A549 (cell line): ENCODE results near the gene PEX10. TPM values are rescaled to one million over a fixed set of nuclear protein-coding genes. Genes with fewer than 3 reads are reported as not detected.
A peak's percentile ranks its signal among the peaks of the same experiment; 100 is the strongest.
"Not testable (repeated sequence)": the region's sequence is repeated elsewhere in the genome, so short reads cannot be mapped to it uniquely, and the experiment has no call there.

Experiments used
- ATAC-seq, 2 experiments: fragments of 200-7000 bp in 1 of 2; fragments of >200 bp in 1 of 2; cut with Nextera tagmentation in 1 of 2; cut with Tn5 transposase in 1 of 2; 3 replicates each; pipeline versions ENCODE4 v1.8.0 to v1.9.1; 2018 to 2020; ENCODE audit warnings: mild to moderate bottlenecking in 1 of 2, moderate library complexity in 1 of 2
- CTCF ChIA-PET: fragments of 300-600 bp; sonication (Branson Sonifier 250); formaldehyde crosslinking; extraction: SDS; loops from one replicate; lab custom pipeline; 2021; ENCODE audit warnings: antibody characterized with exemption, inconsistent platforms; lab: Yijun Ruan, JAX
- POLR2A ChIA-PET: fragments of 350-600 bp; formaldehyde crosslinking; extraction: SDS; loops from one replicate; lab custom pipeline; 2021; ENCODE audit warnings: antibody characterized with exemption, inconsistent platforms; lab: Yijun Ruan, JAX
- DNase-seq, 2 experiments: peaks; one replicate each; pipeline versions ENCODE4 v3.0.0 to v3.0.0-alpha.2; 2011 to 2016; ENCODE audit warnings: low read depth in 1 of 2, low spot score in 1 of 2
- FAIRE-seq: peaks from 2 replicates; lab custom pipeline; 2011; peaks lifted over from hg19 to GRCh38; lab: Jason Lieb, UNC
- H3K27ac ChIP-seq, 2 experiments: fragments of >200 bp; sonication (Bioruptor Twin); formaldehyde crosslinking; 3 replicates each; pipeline ENCODE4 v1.5.1; 2016 to 2017
- H3K4me1 ChIP-seq: fragments of >200 bp; sonication (Bioruptor Twin); formaldehyde crosslinking; 3 replicates; pipeline ENCODE4 v1.6.1; 2016
- H3K4me2 ChIP-seq: fragments of >200 bp; sonication (Bioruptor Twin); formaldehyde crosslinking; 3 replicates; pipeline ENCODE4 v1.6.1; 2016
- H3K4me3 ChIP-seq: fragments of >200 bp; sonication (Bioruptor Twin); formaldehyde crosslinking; 3 replicates; pipeline ENCODE4 v1.5.1; 2016
- H3K9me3 ChIP-seq: fragments of >200 bp; sonication (Bioruptor Twin); formaldehyde crosslinking; 3 replicates; pipeline ENCODE4 v1.6.1; 2016
- BHLHE40 ChIP-seq: IDR thresholded peaks from 2 replicates; pipeline ENCODE4 v1.6.1; 2012; ENCODE audit warnings: low read depth, low read length, inconsistent platforms
- CBX2 ChIP-seq: fragments of 200-600 bp; sonication (generic); IDR thresholded peaks from 2 replicates; pipeline ENCODE4 v1.6.1; 2016; ENCODE audit warnings: low read depth, mild to moderate bottlenecking, borderline replicate concordance
- CEBPB ChIP-seq, 2 experiments: fragments of >200 bp in 1 of 2; sonication (Bioruptor Twin) in 1 of 2; formaldehyde crosslinking in 1 of 2; IDR thresholded peaks; 2 replicates each; pipeline ENCODE4 v1.6.1; 2012 to 2016
- CHD2 ChIP-seq: fragments of 150-350 bp; IDR thresholded peaks from 2 replicates; pipeline ENCODE4 v1.6.1; 2014; ENCODE audit warnings: low read length; ENCODE audit not compliant: partially characterized antibody
- CHD4 ChIP-seq: fragments of 200-600 bp; sonication (generic); IDR thresholded peaks from 2 replicates; pipeline ENCODE4 v1.6.1; 2016; ENCODE audit warnings: antibody characterized with exemption, mild to moderate bottlenecking, borderline replicate concordance
- CTCF ChIP-seq: fragments of >200 bp; sonication (Bioruptor Twin); formaldehyde crosslinking; IDR thresholded peaks from 3 replicates; pipeline ENCODE4 v1.5.1; 2016
- EHF ChIP-seq: fragments of 250-450 bp; sonication (Bioruptor Pico); IDR thresholded peaks from 2 replicates; pipeline ENCODE4 v1.5.0; 2020; ENCODE audit warnings: mild to moderate bottlenecking
- EP300 ChIP-seq, 2 experiments: fragments of >200 bp; sonication (Bioruptor Twin); formaldehyde crosslinking; IDR thresholded peaks; 2 replicates in 1 of 2; 3 replicates in 1 of 2; pipeline ENCODE4 v1.6.1; 2016 to 2017
- ESRRA ChIP-seq: fragments of 150-350 bp; IDR thresholded peaks from 2 replicates; pipeline ENCODE4 v1.6.1; 2014; ENCODE audit warnings: mild to moderate bottlenecking, low read length, borderline replicate concordance
- JUNB ChIP-seq: fragments of >200 bp; sonication (Bioruptor Twin); formaldehyde crosslinking; IDR thresholded peaks from 2 replicates; pipeline ENCODE4 v1.6.1; 2016
- KDM1A ChIP-seq: fragments of 200-600 bp; sonication (generic); IDR thresholded peaks from 2 replicates; pipeline ENCODE4 v1.6.1; 2016; ENCODE audit warnings: low read depth, mild to moderate bottlenecking
- MYC ChIP-seq: IDR thresholded peaks from 2 replicates; pipeline ENCODE4 v1.6.1; 2012; ENCODE audit warnings: mild to moderate bottlenecking, inconsistent platforms, low read length, improper control_type of control experiment, borderline replicate concordance
- NFE2L2 ChIP-seq: fragments of 150-350 bp; conservative IDR thresholded peaks from 2 replicates; pipeline ENCODE4 v1.6.1; 2014; ENCODE audit warnings: low read length
- NPAS2 ChIP-seq: fragments of 250-450 bp; sonication (Bioruptor Pico); IDR thresholded peaks from 2 replicates; pipeline ENCODE4 v1.8.0; 2022; ENCODE audit warnings: mild to moderate bottlenecking, moderate library complexity, borderline replicate concordance
- NR3C1 ChIP-seq: fragments of >200 bp; sonication (Bioruptor Twin); formaldehyde crosslinking; IDR thresholded peaks from 3 replicates; pipeline ENCODE4 v1.6.1; 2017
- PHF8 ChIP-seq: fragments of 200-600 bp; sonication (generic); IDR thresholded peaks from 2 replicates; pipeline ENCODE4 v1.6.1; 2016; ENCODE audit warnings: low read depth, mild to moderate bottlenecking, antibody characterized with exemption, moderate library complexity, borderline replicate concordance
- POLR2A ChIP-seq: IDR thresholded peaks from 2 replicates; pipeline ENCODE4 v1.6.1; 2012; ENCODE audit warnings: mild to moderate bottlenecking, low read length
- RAD21 ChIP-seq, 2 experiments: fragments of >200 bp in 1 of 2; sonication (Bioruptor Twin) in 1 of 2; formaldehyde crosslinking in 1 of 2; IDR thresholded peaks in 1 of 2; conservative IDR thresholded peaks in 1 of 2; 2 replicates in 1 of 2; 3 replicates in 1 of 2; pipeline ENCODE4 v1.6.1; 2012 to 2018; ENCODE audit warnings: inconsistent platforms in 1 of 2
- RCOR1 ChIP-seq: fragments of 150-350 bp; IDR thresholded peaks from 2 replicates; pipeline ENCODE4 v1.6.1; 2014; ENCODE audit warnings: antibody characterized with exemption, low read length, low read depth
- RFX5 ChIP-seq: fragments of 450-650 bp; IDR thresholded peaks from 2 replicates; pipeline ENCODE4 v1.7.1; 2014; ENCODE audit warnings: antibody characterized with exemption, mild to moderate bottlenecking, moderate library complexity
- SMC3 ChIP-seq: fragments of >200 bp; sonication (Bioruptor Twin); formaldehyde crosslinking; IDR thresholded peaks from 3 replicates; pipeline ENCODE4 v1.6.1; 2018; ENCODE audit warnings: inconsistent platforms
- SREBF2 ChIP-seq: fragments of 450-650 bp; IDR thresholded peaks from 2 replicates; pipeline ENCODE4 v1.6.1; 2014; ENCODE audit warnings: mild to moderate bottlenecking, moderate library complexity
- TFCP2L1 ChIP-seq: fragments of 250-450 bp; sonication (Bioruptor Pico); IDR thresholded peaks from 2 replicates; pipeline ENCODE4 v1.5.0; 2021; ENCODE audit warnings: mild to moderate bottlenecking
- ZNF302 ChIP-seq: fragments of 250-450 bp; sonication (Bioruptor Pico); IDR thresholded peaks from 2 replicates; pipeline ENCODE4 v1.9.0; 2021; ENCODE audit warnings: inconsistent platforms, mild to moderate bottlenecking, moderate library complexity
- WGBS: methylation state at CpG from one replicate; pipeline ENCODE4 v1.1.6; 2017; ENCODE audit errors: missing lambda C conversion rate; 5-methylcytosine and 5-hydroxymethylcytosine counted together
- polyA plus RNA-seq, 4 experiments: library from polyadenylated mRNA; depleted of rRNA in 3 of 4; stranded (reverse); fragments of >200 nt; fragmentation: RNase III in 1 of 4; extraction: RNeasy Plus Mini Kit Qiagen cat#74134 plus additional on column Dnase treatment in 1 of 4; gene quantifications; 2 replicates in 3 of 4; 3 replicates in 1 of 4; pipeline ENCODE4 v1.2.3, GENCODE V29; 2011 to 2017
- TF ChIP-seq, protein P1 (sequence below): fragments of >200 bp; sonication (Bioruptor Twin); formaldehyde crosslinking; IDR thresholded peaks from 2 replicates; pipeline ENCODE4 v1.6.1; 2016

The PEX10 gene
- polyA plus RNA-seq, 2 of the 4 experiments (the other 2 are of a cell fraction): 12.3 to 20.2 TPM

DNA sequence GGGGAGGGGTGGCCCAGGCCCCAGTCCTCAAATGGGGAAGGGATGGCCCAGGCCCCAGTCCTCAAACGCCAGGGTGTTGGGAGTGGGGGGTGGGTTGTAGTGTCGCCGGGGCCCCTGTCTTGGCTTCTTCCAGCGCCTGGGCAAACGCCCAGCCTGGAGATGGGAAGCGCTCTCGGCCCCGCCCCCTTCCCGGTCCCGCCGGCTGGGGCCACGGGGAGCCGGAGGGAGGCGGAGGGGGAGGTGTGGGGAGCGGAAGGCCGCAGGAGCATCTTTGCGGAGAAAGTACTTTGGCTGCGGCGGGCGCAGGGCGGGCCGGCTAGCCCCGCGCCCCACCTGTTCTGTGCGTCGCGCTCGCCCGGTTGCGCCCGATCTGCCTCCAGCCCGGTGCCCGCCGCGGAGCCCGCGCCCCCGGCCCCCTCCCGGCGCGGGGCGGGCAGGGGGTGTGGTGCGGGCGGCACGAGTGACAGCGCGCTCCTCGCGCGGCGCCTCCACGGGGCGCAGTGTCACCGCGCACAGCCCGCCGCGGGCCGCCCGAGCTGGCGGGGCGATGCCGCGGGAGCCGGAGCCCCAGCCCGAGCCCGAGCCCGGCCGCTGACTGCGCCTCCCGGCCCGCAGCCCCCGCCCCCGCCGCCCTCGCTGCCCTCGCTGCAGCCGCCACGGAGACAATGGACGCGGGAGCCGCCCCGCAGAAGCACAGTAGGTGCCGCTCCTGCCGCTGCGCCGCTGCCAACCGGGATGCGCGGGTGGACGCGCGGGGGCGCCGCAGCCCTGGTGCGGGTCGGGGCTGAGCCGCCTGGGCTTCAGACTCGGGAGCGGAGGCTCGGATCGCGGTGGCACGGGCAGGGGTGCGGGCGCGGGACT, 31.1 kb upstream of the PEX10 start:
- WGBS: 0% methylated on average over 4 of the region's 107 CpGs
- ChIA-PET POLR2A (interaction anchor here (0.6 kb wide), 1 partner anchor 34 kb away, joined by 5 read pairs; no protein-coding TSS in a partner anchor), CTCF (interaction anchor here (0.9 to 6.8 kb wide), 18 partner anchors 9 to 103 kb away, joined by 3 to 51 read pairs (median 4); no protein-coding TSS in a partner anchor)
- Histone ChIP-seq H3K4me2 (peak overlapping the region; percentile 93), H3K4me3 (peak overlapping the region; percentile 44), H3K27ac (peak overlapping the region in 1 of 2 experiments; percentile 51; a peak in 3 of 6 replicates), H3K9me3 (no peaks in the 10 kb centered on the region), H3K4me1 (peaks cover 27% of the 10 kb centered on the region)
- ATAC-seq (peak in 1 of 2 experiments; percentile 43; a peak in 3 of 6 replicates), DNase-seq (no peak), FAIRE-seq (no peak)
- TF ChIP-seq RAD21 (conservative IDR thresholded peaks at IDR 0.05 in 1 of 2, IDR thresholded peaks at IDR 0.05 in 1 of 2) (peak; percentile 47 to 66), EP300 (IDR thresholded peaks at IDR 0.05) (no peak), CBX2 (no peak), POLR2A (no peak), SMC3 (peak; percentile 65), CTCF (peak; percentile 44)
- TF ChIP-seq, protein P1, sequence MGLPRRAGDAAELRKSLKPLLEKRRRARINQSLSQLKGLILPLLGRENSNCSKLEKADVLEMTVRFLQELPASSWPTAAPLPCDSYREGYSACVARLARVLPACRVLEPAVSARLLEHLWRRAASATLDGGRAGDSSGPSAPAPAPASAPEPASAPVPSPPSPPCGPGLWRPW: no peak

DNA sequence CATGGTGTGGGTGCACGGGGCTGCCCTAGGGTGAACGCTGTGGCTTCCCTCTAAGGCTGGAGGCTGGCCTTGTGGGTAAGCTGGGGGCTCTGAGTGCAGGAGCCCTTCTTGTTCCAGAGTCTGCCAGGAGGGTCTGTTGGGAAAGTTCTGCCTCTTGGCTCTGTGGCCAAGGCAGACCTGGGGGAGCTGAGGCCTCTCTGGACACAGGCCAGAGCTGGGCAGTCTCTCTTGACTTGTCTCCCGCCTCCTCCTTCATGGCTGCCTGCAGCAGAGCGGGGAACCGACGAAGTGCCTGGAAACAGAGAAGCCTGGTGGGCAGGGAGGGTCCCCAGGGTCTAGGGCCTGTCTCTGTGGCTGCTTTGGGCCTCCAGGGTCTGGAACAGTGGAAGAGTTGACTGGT, 30.3 kb upstream of the PEX10 start:
- DNase-seq (no peak), ATAC-seq (no peak), FAIRE-seq (no peak)
- TF ChIP-seq NPAS2 (CRISPR knock-in tag) (no peak), ZNF302 (CRISPR knock-in tag) (no peak), POLR2A (no peak), SREBF2 (no peak), KDM1A (no peak), RAD21 (conservative IDR thresholded peaks at IDR 0.05 in 1 of 2, IDR thresholded peaks at IDR 0.05 in 1 of 2) (no peak), RFX5 (no peak), TFCP2L1 (no peak), NFE2L2 (no peak), RCOR1 (no peak)
- H3K4me2 ChIP-seq: no peak overlapping the region; the same call in 2 of the 3 replicates
- peaks cover 19% of the 10 kb centered on the region for H3K4me1 ChIP-seq
- WGBS: no CpG with 5 or more reads among the region's 6 CpGs
- ChIA-PET POLR2A (no interaction called here), CTCF (interaction anchor here (0.7 to 6.8 kb wide), 5 partner anchors 13 to 104 kb away, joined by 3 to 51 read pairs (median 3); no protein-coding TSS in a partner anchor)
- no peak overlapping the region for H3K4me3 ChIP-seq
- no peaks in the 10 kb centered on the region for H3K9me3 ChIP-seq
- H3K27ac ChIP-seq: no peak overlapping the region

DNA sequence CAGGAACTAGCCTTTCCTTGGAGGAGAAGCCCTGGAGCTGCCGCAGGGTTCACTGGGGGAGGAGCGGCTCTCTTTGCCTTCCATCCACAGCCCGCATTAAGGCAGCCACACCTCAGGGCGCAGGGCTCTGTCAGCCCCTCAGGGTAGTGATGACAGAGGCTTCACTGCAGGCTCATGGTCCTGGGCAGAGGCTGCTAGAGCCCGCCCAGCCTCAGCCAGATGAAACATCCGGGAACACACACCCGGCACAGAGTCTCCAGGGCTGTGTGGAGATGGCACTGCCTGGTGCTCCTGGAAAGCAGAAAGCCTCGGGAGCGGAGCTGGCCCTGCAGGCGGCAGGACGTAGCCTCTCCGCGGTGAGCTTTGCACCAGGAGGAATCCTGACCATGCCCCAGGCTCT, 29.4 kb upstream of the PEX10 start:
- WGBS: 58% methylated on average over 8 of the region's 13 CpGs
- H3K9me3 ChIP-seq: no peaks in the 10 kb centered on the region
- H3K27ac ChIP-seq: no peak overlapping the region
- ATAC-seq: no peak
- CTCF ChIA-PET: interaction anchor here (1.4 to 6.8 kb wide), 4 partner anchors 12 to 105 kb away, joined by 3 to 51 read pairs (median 4); no protein-coding TSS in a partner anchor
- no peak for DNase-seq
- H3K4me3 ChIP-seq: no peak overlapping the region
- TF ChIP-seq CHD2: no peak
- no peak for TF ChIP-seq JUNB
- no peak for TF ChIP-seq BHLHE40
- no peak for TF ChIP-seq CHD4
- no peak for TF ChIP-seq EP300 (IDR thresholded peaks at IDR 0.05)
- TF ChIP-seq PHF8: no peak
- no peak for TF ChIP-seq CBX2
- TF ChIP-seq MYC: no peak
- no peak for TF ChIP-seq CEBPB (IDR thresholded peaks at IDR 0.05)
- no peak for TF ChIP-seq EHF (CRISPR knock-in tag)
- no peak for TF ChIP-seq NR3C1
- TF ChIP-seq RAD21 (conservative IDR thresholded peaks at IDR 0.05 in 1 of 2, IDR thresholded peaks at IDR 0.05 in 1 of 2): no peak
- no peak for TF ChIP-seq ESRRA
- no peak for TF ChIP-seq CTCF
- FAIRE-seq: no peak
- peaks cover 10% of the 10 kb centered on the region; the same call in 2 of the 3 replicates for H3K4me1 ChIP-seq
- POLR2A ChIA-PET: no interaction called here
- H3K4me2 ChIP-seq: no peak overlapping the region

GRCh38 chr1:2440346-2440745, 28.0 kb upstream of the PEX10 start:
- H3K27ac ChIP-seq, H3K4me2 ChIP-seq, H3K4me1 ChIP-seq, CTCF ChIA-PET, H3K9me3 ChIP-seq, POLR2A ChIA-PET, FAIRE-seq, H3K4me3 ChIP-seq, DNase-seq: not testable (repeated sequence)
- ATAC-seq: 0 out of 6 replicates have a peak, but pooled peaks of 1 of the 2 experiments have one; percentile 35
- 88% methylated on average over 15 of the region's 23 CpGs for WGBS
